Choroid plexus epithelial cell (primary cell): Measurements from ENCODE around the gene ELMO2.

ENCODE experiments used
- DNase-seq: peaks from one replicate; pipeline ENCODE4 v3.0.0-alpha.2; 2010; ENCODE audit warnings: low read depth
- H3K4me3 ChIP-seq: 2 replicates; pipeline ENCODE4 v1.5.1; 2011; ENCODE audit warnings: low read depth, mild to moderate bottlenecking, control low read depth, low read length, moderate library complexity
- TF ChIP-seq, protein P1 (sequence below): conservative IDR thresholded peaks from 2 replicates; pipeline ENCODE4 v1.5.1; 2011; ENCODE audit warnings: low read depth, mild to moderate bottlenecking, control low read depth, inconsistent platforms, low read length, moderate library complexity

Gene ELMO2

DNA sequence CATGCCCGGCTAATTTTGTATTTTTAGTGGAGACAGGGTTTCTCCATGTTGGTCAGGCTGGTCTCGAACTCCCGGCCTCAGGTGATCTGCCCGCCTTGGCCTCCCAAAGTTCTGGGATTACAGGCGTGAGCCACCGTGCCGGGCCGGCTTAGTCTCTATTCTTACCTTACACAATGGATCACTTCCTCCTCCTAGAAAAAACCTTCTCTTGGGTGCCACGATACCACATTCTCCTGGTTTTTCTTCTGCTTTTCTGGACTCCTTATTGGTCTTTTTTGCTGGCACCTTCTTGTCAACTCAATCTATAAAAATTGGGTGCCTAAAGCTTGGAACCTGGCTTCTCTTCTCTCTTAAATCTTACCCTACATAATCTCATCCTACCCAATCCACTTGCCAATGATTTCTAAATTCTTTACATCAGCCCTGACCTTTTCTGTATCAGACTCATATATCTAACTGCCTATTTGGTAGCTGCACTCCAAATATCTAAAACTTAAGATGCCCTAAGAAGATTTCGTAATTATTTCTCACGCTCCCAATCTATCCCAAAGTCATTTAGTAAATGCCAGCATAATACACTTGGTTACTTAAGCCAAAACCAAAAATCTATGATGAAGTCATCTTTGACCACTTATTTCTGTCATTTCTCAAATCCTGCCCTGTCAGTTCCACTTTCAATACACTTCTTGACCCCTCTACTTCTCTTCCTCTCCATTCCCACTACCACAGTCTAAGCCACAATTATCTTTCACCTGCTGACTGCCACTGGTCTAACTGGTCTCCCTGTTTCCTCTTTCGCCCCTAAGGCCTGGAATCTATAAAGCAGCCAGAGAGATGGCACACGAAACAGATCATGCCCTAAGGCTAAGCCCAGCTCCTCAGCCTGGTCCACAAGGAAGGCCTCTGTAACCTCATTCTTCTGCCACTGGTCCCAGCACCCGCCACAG lies 43.2 kb downstream of the ELMO2 start:
- no peak for DNase-seq
- peak overlapping the region; percentile 99 for H3K4me3 ChIP-seq
- TF ChIP-seq, protein P1, sequence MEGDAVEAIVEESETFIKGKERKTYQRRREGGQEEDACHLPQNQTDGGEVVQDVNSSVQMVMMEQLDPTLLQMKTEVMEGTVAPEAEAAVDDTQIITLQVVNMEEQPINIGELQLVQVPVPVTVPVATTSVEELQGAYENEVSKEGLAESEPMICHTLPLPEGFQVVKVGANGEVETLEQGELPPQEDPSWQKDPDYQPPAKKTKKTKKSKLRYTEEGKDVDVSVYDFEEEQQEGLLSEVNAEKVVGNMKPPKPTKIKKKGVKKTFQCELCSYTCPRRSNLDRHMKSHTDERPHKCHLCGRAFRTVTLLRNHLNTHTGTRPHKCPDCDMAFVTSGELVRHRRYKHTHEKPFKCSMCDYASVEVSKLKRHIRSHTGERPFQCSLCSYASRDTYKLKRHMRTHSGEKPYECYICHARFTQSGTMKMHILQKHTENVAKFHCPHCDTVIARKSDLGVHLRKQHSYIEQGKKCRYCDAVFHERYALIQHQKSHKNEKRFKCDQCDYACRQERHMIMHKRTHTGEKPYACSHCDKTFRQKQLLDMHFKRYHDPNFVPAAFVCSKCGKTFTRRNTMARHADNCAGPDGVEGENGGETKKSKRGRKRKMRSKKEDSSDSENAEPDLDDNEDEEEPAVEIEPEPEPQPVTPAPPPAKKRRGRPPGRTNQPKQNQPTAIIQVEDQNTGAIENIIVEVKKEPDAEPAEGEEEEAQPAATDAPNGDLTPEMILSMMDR = no peak

DNA sequence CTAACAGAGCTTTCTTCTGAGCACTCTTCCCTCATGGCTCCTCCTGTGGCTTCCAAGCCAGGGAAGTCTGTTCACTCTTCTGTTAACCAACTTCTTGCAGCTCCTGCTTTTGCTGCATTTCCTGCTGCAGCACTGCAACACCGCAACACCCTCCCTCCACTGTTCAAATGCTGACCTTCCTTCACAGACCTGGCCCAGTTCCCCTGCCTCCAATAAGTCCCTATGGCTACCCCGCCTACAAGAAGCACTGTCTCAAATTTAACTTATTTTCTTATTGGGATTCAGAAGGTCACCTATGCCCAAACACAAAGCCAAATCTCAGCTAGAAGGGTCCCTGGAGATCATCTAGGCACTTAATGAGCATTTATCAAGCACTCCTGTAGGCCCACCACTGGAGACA lies 44.6 kb downstream of the ELMO2 start:
- H3K4me3 ChIP-seq = no peak overlapping the region
- DNase-seq = no peak
- TF ChIP-seq, protein P1 = no peak

DNA sequence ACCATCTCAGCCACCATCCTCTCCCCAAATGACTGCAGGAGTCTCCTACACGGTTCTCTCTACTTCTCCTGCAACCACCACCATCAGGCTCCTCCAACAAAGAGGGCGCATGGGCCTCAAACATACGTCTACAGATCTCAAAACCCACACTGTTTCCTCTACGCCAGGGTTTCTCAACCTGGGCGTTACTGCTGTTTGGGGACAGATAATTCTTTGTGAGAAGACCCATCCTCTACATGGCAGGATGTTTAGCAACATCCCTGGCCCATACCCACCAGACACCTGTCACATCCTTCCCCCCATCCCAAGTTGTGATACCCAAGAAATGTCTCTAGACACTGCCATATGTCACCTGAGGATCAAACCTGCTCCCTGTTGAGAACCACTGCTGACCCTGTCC lies 45.0 kb downstream of the ELMO2 start:
- TF ChIP-seq, protein P1 = no peak
- DNase-seq = no peak
- no peak overlapping the region for H3K4me3 ChIP-seq

DNA sequence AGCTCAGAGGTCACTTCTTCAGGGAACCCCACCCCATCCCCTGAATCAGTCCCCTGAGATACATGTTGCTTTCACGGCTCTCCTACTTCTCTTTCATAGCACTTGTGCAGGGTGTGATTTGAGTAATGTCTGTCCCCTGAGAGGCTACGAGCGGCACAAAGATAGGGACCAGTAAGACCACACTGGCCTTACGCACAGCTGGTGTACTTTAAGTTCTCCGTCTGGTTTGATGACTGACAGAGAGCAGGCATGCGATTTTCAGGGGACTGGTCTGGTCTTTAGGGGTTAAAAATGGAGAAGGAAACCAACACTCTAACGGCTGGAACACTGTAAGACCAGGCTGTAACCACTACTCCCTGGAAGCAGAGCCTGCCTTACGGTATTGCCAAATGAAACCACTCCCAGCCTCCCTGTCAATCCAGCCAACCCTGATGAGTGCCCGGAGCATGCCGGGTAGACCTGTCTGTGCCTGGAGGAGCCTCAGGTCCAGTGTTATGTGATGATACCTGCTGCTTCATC lies 47.1 kb downstream of the ELMO2 start:
- TF ChIP-seq, protein P1 = no peak
- no peak overlapping the region for H3K4me3 ChIP-seq
- DNase-seq = no peak

DNA sequence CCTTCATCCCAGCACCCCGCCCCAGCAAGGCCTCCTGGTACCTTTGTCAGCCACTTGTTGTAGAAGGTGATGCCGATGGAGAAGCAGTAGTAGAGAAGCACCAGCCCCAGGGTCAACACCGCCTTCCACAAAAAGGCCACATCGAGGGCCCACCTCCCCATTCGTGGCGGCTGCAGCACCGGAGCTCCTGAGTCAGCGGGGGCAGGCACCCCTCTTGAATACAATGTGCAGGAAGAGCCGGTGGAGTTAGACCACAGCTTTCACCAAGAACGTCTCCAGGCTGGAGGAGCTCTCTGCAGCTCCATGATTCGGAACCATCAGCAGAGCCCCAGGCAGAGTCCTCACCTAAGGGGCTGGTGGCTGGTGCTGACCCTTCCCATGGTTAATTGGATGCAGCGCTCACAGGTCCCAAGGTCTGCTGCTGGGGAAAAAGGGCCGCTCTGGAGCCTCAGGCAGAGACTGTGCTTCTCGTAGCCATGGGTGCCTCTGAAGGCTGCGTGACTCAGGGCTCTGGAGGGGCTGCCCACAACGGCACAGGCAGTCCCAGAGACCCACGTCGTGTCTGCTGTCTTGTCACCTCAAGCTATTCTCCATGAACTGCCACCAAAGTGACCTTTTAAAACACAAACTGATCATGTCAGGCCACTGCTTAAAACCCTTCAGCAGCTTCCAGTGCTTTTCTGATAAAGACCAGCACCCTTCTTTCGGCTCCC lies 47.9 kb downstream of the ELMO2 start:
- TF ChIP-seq, protein P1 = no peak
- H3K4me3 ChIP-seq = no peak overlapping the region
- DNase-seq = no peak

DNA sequence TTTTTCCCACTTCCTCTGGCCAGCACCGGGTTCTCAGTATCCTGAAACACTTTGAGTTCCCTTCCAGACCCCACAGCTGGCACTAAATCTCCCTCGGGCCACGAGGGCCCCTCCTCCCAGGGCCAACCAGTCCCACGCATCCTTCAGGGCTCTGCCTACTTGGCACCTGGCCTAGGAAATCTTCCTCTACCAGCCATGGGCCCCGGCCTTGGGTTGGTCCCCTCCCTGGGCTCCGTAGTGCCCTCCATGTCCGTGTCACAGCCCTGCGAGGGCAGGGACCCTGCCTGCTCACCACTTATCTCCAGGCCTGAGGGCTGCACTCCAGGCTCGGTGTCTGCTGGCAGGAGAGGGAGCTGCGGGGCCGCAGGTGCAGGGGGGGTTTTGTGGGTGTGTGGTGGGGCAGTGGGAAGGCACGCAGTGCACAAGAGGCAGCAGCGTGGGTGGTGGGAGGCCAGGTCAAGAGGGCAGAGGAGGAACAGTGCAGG lies 49.3 kb downstream of the ELMO2 start:
- TF ChIP-seq, protein P1 = no peak
- H3K4me3 ChIP-seq = no peak overlapping the region
- DNase-seq = no peak
